GM12878 (cell line): Measurements from ENCODE around the gene HERC2. TPM values are rescaled to one million over a fixed set of nuclear protein-coding genes. Genes with fewer than 3 reads are reported as not detected.
"Not testable (repeated sequence)": the region's sequence is repeated elsewhere in the genome, so short reads cannot be mapped to it uniquely, and the experiment has no call there.

Source experiments
- ATAC-seq: fragments of 200-7000 bp; cut with Tn5 transposase; 3 replicates; pipeline ENCODE4 v1.9.1; 2020; ENCODE audit warnings: mild to moderate bottlenecking, moderate library complexity
- BruUV-seq: library from RNA; stranded (reverse); fragments of 400-500 nt; replicated peaks from 2 replicates; lab custom pipeline; 2021; lab: Mats Ljungman, UMichigan
- CTCF ChIA-PET: fragments of 300-600 bp; sonication (Branson Sonifier 250); formaldehyde crosslinking; extraction: SDS; loops from one replicate; lab custom pipeline; 2021; ENCODE audit warnings: inconsistent platforms; lab: Yijun Ruan, JAX
- POLR2A ChIA-PET: fragments of 350-600 bp; formaldehyde crosslinking; extraction: SDS; loops from one replicate; lab custom pipeline; 2021; ENCODE audit warnings: inconsistent platforms; lab: Charles Lee
- RAD21 ChIA-PET: fragments of 300-600 bp; sonication (Branson Sonifier 250); formaldehyde crosslinking; loops from one replicate; lab custom pipeline; 2023; ENCODE audit warnings: antibody characterized with exemption; ENCODE audit not compliant: unreplicated experiment; lab: Charles Lee
- SMC1A ChIA-PET: fragments of 300-600 bp; sonication (Branson Sonifier 250); formaldehyde crosslinking; loops from one replicate; lab custom pipeline; 2023; ENCODE audit not compliant: unreplicated experiment, uncharacterized antibody; lab: Charles Lee
- DNase-seq: peaks from one replicate; pipeline ENCODE4 v3.0.0-alpha.2; 2011; ENCODE audit warnings: low read depth, low spot score
- FAIRE-seq: peaks from 3 replicates; lab custom pipeline; 2011; peaks lifted over from hg19 to GRCh38; lab: Jason Lieb, UNC
- H2AFZ ChIP-seq: 2 replicates; pipeline ENCODE4 v1.6.0; 2011; ENCODE audit warnings: low read depth, low read length, control low read depth; ENCODE audit not compliant: control insufficient read depth
- H3K27ac ChIP-seq: 2 replicates; pipeline ENCODE4 v1.5.1; 2011; ENCODE audit warnings: control low read depth; ENCODE audit not compliant: control insufficient read depth, insufficient read depth
- H3K27me3 ChIP-seq, 2 experiments: replicated peaks in 1 of 2; 2 replicates each; pipeline versions ENCODE4 v1.6.0 to v1.6.1; 2011; ENCODE audit warnings: low read length in 1 of 2; ENCODE audit not compliant: control insufficient read depth in 2 of 2, insufficient read depth in 2 of 2
- H3K36me3 ChIP-seq, 2 experiments: 2 replicates each; pipeline ENCODE4 v1.5.1; 2011; ENCODE audit warnings: low read length in 1 of 2; ENCODE audit not compliant: control insufficient read depth in 2 of 2, insufficient read depth in 2 of 2
- H3K4me1 ChIP-seq: 2 replicates; pipeline ENCODE4 v1.6.1; 2011; ENCODE audit warnings: mild to moderate bottlenecking, low read length, moderate library complexity, mixed read lengths; ENCODE audit not compliant: control insufficient read depth, insufficient read depth
- H3K4me2 ChIP-seq: 2 replicates; pipeline ENCODE4 v1.6.0; 2011; ENCODE audit warnings: control low read depth; ENCODE audit not compliant: control insufficient read depth, insufficient read depth
- H3K4me3 ChIP-seq: fragments of 200-600 bp; sonication (generic); 2 replicates; pipeline ENCODE4 v1.5.1; 2016
- H3K79me2 ChIP-seq: 2 replicates; pipeline ENCODE4 v1.6.0; 2011; ENCODE audit warnings: low read length; ENCODE audit not compliant: control insufficient read depth, insufficient read depth
- H3K9ac ChIP-seq: 2 replicates; pipeline ENCODE4 v1.8.0; 2011; ENCODE audit warnings: low read length, control low read depth, mixed read lengths; ENCODE audit not compliant: control insufficient read depth, insufficient read depth
- H3K9me3 ChIP-seq: replicated peaks from 3 replicates; pipeline ENCODE4 v1.5.1; 2011; ENCODE audit warnings: mild to moderate bottlenecking, low read length; ENCODE audit not compliant: control insufficient read depth, insufficient read depth
- H4K20me1 ChIP-seq: 2 replicates; pipeline ENCODE4 v1.6.0; 2011; ENCODE audit not compliant: control insufficient read depth, insufficient read depth
- CEBPB ChIP-seq, 2 experiments: fragments of 150-350 bp in 1 of 2; IDR thresholded peaks; 2 replicates each; pipeline ENCODE4 v1.6.1; 2012 to 2014; ENCODE audit warnings: low read depth in 2 of 2, low read length in 2 of 2, borderline replicate concordance in 1 of 2, inconsistent platforms in 1 of 2
- CREB1 ChIP-seq: IDR thresholded peaks from 2 replicates; pipeline ENCODE4 v1.6.1; 2012; ENCODE audit warnings: low read depth, mild to moderate bottlenecking, inconsistent platforms
- EGR1 ChIP-seq, 2 experiments: IDR thresholded peaks; 1 replicate in 1 of 2; 2 replicates in 1 of 2; pipeline ENCODE4 v1.6.1; 2011 to 2012; ENCODE audit warnings: low read depth in 2 of 2, low read length in 2 of 2, borderline replicate concordance in 1 of 2, mild to moderate bottlenecking in 1 of 2, moderate library complexity in 1 of 2
- KAT2A ChIP-seq: conservative IDR thresholded peaks from 2 replicates; pipeline ENCODE4 v1.6.1; 2011; ENCODE audit warnings: low read depth, low read length; ENCODE audit not compliant: control insufficient read depth
- SPI1 ChIP-seq: IDR thresholded peaks from 2 replicates; pipeline ENCODE4 v1.6.1; 2011; ENCODE audit warnings: low read depth, mild to moderate bottlenecking, low read length, moderate library complexity, borderline replicate concordance; ENCODE audit not compliant: insufficient read depth
- WGBS: methylation state at CpG from one replicate; pipeline ENCODE4 v1.1.6; 2016; ENCODE audit warnings: low lambda C conversion rate; ENCODE audit not compliant: insufficient replicate concordance, insufficient coverage; ENCODE audit errors: missing lambda C conversion rate; 5-methylcytosine and 5-hydroxymethylcytosine counted together
- in situ Hi-C: fragments of 300-500 bp; cut with MboI; formaldehyde crosslinking; loops from 9 replicates; pipeline ENCODE4 v1.14.3; 2018; ENCODE audit warnings: mixed read lengths
- intact Hi-C: fragments of 100-400 bp; cut with micrococcal nuclease; formaldehyde crosslinking; loops from one replicate; pipeline ENCODE4 v1.14.2; 2022; ENCODE audit not compliant: unreplicated experiment
- polyA plus RNA-seq, 11 experiments: library from polyadenylated mRNA; depleted of rRNA in 4 of 11; unstranded in 6 of 11; stranded (reverse) in 5 of 11; fragments of >200 nt; fragmentation: Nextera tagmentation in 4 of 11; fragmentation: Illumina TruSeq in 1 of 11; extraction: Ambion mirVana in 4 of 11; extraction: Trizol in 1 of 11; gene quantifications; 1 replicate in 1 of 11; 2 replicates in 10 of 11; pipeline versions ENCODE4 v1.2.1 to v1.2.3, GENCODE V29; 2011 to 2016; ENCODE audit warnings: inconsistent platforms in 2 of 11, missing spikeins in 2 of 11, low read depth in 1 of 11
- total RNA-seq, 4 experiments: library from RNA; depleted of rRNA in 3 of 4; stranded (reverse); fragments of >200 nt in 3 of 4; fragmentation: Illumina TruSeq in 1 of 4; extraction: Trizol in 1 of 4; gene quantifications; 2 replicates each; pipeline versions ENCODE4 v1.2.1 to v1.2.3, GENCODE V29; 2013 to 2021

The HERC2 gene
- total and polyA plus RNA-seq, 10 of the 15 experiments (the other 5 are each of a cell fraction or from before 2014, with no cell fraction given): 6.1 to 39.0 (median 24.0) TPM

DNA sequence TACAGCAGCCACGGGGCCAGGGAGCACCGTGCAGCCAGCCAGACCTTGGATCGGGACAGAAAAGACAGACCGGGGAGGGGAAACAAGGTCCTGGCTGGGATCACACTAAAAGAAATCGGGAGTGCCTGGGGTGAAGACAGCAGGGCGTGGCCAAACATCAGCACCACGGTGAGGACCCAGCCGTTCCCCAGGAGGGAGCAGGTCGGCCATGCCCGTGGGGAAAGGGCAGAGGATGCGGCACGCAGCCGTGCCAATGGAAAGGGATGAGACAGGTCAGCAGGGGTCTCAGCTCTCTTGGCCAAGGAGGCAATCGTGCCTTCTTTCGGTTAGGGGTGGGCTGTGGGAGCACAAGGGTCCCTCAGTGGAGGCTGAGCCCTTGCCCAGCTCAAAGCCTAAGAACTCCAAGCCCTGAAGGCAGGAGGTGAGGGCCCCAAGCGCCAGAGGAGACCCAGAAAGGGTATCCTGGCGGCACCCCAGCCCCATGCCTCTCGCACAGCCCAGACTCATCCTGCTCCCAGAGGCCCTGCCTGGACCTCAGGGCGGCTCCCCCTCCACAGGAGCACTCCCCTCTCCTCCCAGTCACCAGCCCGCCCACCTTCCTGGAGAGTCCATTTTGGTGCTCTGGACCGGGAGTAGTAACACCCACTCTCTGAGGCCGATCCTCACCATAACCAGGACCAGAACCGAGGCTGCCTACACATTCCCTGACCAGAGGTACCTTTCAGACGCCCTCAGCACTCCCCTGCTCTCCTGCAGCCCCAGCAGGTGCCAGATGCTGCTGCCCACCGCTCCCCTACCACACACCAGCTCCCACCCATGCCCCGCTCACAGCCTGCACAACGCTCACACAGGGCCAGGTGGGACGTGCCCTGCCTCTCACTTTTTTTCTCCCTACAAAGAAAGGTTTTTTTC is 199.7 kb downstream of the HERC2 start:
- no peak overlapping the region for H3K4me2 ChIP-seq
- 87% methylated on average over 25 of the region's 28 CpGs for WGBS
- no peak for FAIRE-seq
- no peak overlapping the region for H3K9ac ChIP-seq
- no TSS peak for BruUV-seq
- intact Hi-C loops: no loop called here
- ChIA-PET SMC1A (no interaction called here), CTCF (interaction anchor here (2.3 kb wide), 1 partner anchor 1231 kb away, joined by 5 read pairs; no protein-coding TSS in a partner anchor), POLR2A (no interaction called here), RAD21 (no interaction called here)
- H3K27me3 ChIP-seq: no peaks in the 10 kb centered on the region
- H3K27ac ChIP-seq: no peak overlapping the region
- no peak for DNase-seq
- no peaks in the 10 kb centered on the region for H3K9me3 ChIP-seq
- ATAC-seq: no peak
- H3K79me2 ChIP-seq: no peaks in the 10 kb centered on the region
- no peaks in the 10 kb centered on the region for H4K20me1 ChIP-seq
- H3K4me3 ChIP-seq: no peak overlapping the region
- H2AFZ ChIP-seq: no peak overlapping the region
- in situ Hi-C loops: loop anchor here (5.0 kb wide), 1 partner anchor 1230 kb away; no protein-coding TSS in a partner anchor
- no peaks in the 10 kb centered on the region for H3K4me1 ChIP-seq
- peaks cover 10 to 14% of the 10 kb centered on the region in 2 experiments; a peak in 3 of 4 replicates for H3K36me3 ChIP-seq
- no peak for TF ChIP-seq EGR1 (IDR thresholded peaks at IDR 0.05; ENCODE audit: borderline replicate concordance in 1 of 2, low read depth in 2 of 2, low read length in 2 of 2)
- no peak for TF ChIP-seq CREB1
- no peak for TF ChIP-seq CEBPB (IDR thresholded peaks at IDR 0.05; ENCODE audit: borderline replicate concordance in 1 of 2, low read depth in 2 of 2, low read length in 2 of 2)
- no peak for TF ChIP-seq KAT2A
- no peak for TF ChIP-seq SPI1

DNA sequence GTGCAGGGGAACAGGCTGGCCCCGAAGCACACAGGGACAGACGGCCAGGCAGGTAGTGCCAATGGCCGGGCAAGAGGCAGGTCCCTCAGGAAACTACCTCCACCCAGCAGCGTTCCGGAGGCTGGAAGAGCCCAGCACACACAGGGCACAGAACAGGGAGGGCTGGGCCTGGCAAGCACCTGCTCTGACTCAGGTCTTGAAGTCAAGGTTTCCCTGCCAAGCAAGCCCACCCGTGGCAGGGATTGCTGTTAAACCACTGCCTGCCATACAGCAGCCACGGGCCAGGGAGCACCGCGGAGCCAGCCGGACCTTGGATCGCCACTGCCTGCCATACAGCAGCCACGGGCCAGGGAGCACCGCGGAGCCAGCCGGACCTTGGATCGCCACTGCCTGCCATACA is 200.4 kb downstream of the HERC2 start:
- SMC1A ChIA-PET, H4K20me1 ChIP-seq, H2AFZ ChIP-seq, DNase-seq, FAIRE-seq, CTCF ChIA-PET, H3K79me2 ChIP-seq, BruUV-seq, H3K9ac ChIP-seq, H3K4me1 ChIP-seq, H3K27me3 ChIP-seq, RAD21 ChIA-PET, ATAC-seq, POLR2A ChIA-PET, H3K27ac ChIP-seq, H3K4me2 ChIP-seq, H3K9me3 ChIP-seq, H3K4me3 ChIP-seq, intact Hi-C loops: not testable (repeated sequence)
- 96% methylated on average over 11 of the region's 16 CpGs for WGBS
- in situ Hi-C loops: loop anchor here (5.0 kb wide), 1 partner anchor 1229 kb away; no protein-coding TSS in a partner anchor
- peaks cover 11 to 14% of the 10 kb centered on the region in 2 experiments; a peak in 3 of 4 replicates for H3K36me3 ChIP-seq
